ENCODE measurements around the gene MAP3K19.
"Not testable (repeated sequence)": the region's sequence is repeated elsewhere in the genome, so short reads cannot be mapped to it uniquely, and the experiment has no call there.

Gene MAP3K19

GRCh38 chr2:135052042-135052876 is 5.0 kb upstream of the MAP3K19 start, which contains the start of gene RAB3GAP1:
RAB3GAP1 (plus strand) TSS chr2:135052292; CDS start chr2:135052308, 16 bp downstream.
- DNase-seq, result peak; percentile 88 to 93

- no peak for DNase-seq
Measured at GRCh38 chr2:135050684-135051083, 3.4 kb upstream of the MAP3K19 start.

GRCh38 chr2:135050132-135050531 is 2.9 kb upstream of the MAP3K19 start:
- DNase-seq, result no peak

- DNase-seq, result no peak
Measured at GRCh38 chr2:135048122-135048521, 875 bp upstream of the MAP3K19 start.

GRCh38 chr2:135043345-135043744 is 3.9 kb downstream of the MAP3K19 start:
- DNase-seq, result peak in 1 of 2 donors; percentile 33

GRCh38 chr2:135037831-135038230 is 9.4 kb downstream of the MAP3K19 start:
- no peak for DNase-seq

GRCh38 chr2:135033216-135033615 is 14.0 kb downstream of the MAP3K19 start:
- not testable (repeated sequence) for DNase-seq

GRCh38 chr2:135030826-135031225 is 16.4 kb downstream of the MAP3K19 start:
- DNase-seq, result no peak

GRCh38 chr2:135029481-135030134 is 17.6 kb downstream of the MAP3K19 start:
- no peak for DNase-seq

GRCh38 chr2:135023886-135024485 is 23.3 kb downstream of the MAP3K19 start:
- DNase-seq, result no peak

GRCh38 chr2:135022952-135023880 is 24.0 kb downstream of the MAP3K19 start:
- DNase-seq, result no peak

GRCh38 chr2:135021618-135022017 is 25.6 kb downstream of the MAP3K19 start:
- DNase-seq, result no peak

- DNase-seq, result no peak
Measured at GRCh38 chr2:135011633-135012032, 35.6 kb downstream of the MAP3K19 start.

- DNase-seq, result no peak
Measured at GRCh38 chr2:135010200-135010942, 36.9 kb downstream of the MAP3K19 start.

GRCh38 chr2:135009339-135009738 is 37.9 kb downstream of the MAP3K19 start:
- no peak for DNase-seq

GRCh38 chr2:135005753-135006152 is 41.5 kb downstream of the MAP3K19 start:
- DNase-seq, result no peak

GRCh38 chr2:135004005-135004746 is 43.1 kb downstream of the MAP3K19 start:
- DNase-seq, result peak; percentile 66 to 71

- no peak for DNase-seq
Measured at GRCh38 chr2:135002836-135003235, 44.4 kb downstream of the MAP3K19 start.

- DNase-seq, result no peak
Measured at GRCh38 chr2:134999521-134999920, 47.7 kb downstream of the MAP3K19 start.

GRCh38 chr2:134988994-134989605 is 58.1 kb downstream of the MAP3K19 start:
- no peak for DNase-seq

- no peak for DNase-seq
Measured at GRCh38 chr2:134985061-134985460, 62.2 kb downstream of the MAP3K19 start.
